Left cardiac atrium (tissue), 2 donors: ENCODE measurements around the gene TMEM201. TPM values are rescaled to one million over a fixed set of nuclear protein-coding genes. Genes with fewer than 3 reads are reported as not detected.

Source experiments
- total RNA-seq, 2 donors: library from RNA; stranded (reverse); fragmentation: NEBNext Ultra II Directional; extraction: Animal tissue kit (Norgen Biotek cat#: 25700); gene quantifications; one replicate each; pipeline ENCODE4 v1.2.1, GENCODE V29; 2021
- donor health status: DM: no; HTN: yes; CAD: no; lungs with severe emphysema.
- donor health status: DM: yes; HTN: yes; CAD: no.

TMEM201 gene
- total RNA-seq, 2 donors from 2014 or later, result 18.5 to 21.2 TPM

Other genes with a start within 250 kb of the TMEM201 start
- gene SLC25A33, start 49.4 kb upstream of the TMEM201 start, total RNA-seq, result 1 to 10 TPM; 7.2 to 8.8 TPM
- gene PIK3CD, start 62.8 kb downstream of the TMEM201 start, total RNA-seq, result 1 to 10 TPM; 4.4 to 7.4 TPM
- 10 to 100 TPM; 62.5 to 64.1 TPM for gene CLSTN1, start 235.1 kb downstream of the TMEM201 start, total RNA-seq